DND-41 (cell line): ENCODE results near the gene FAM241A.

Experiments
- ATAC-seq: fragments of 200-7000 bp; cut with Tn5 transposase; 3 replicates; pipeline ENCODE4 v1.9.1; 2021; ENCODE audit warnings: low read depth; ENCODE audit not compliant: insufficient read depth
- DNase-seq: peaks from one replicate; pipeline ENCODE4 v3.0.0-alpha.2; 2020
- H2AFZ ChIP-seq: 2 replicates; pipeline ENCODE4 v1.6.0; 2012; ENCODE audit warnings: low read depth, low read length
- H3K27ac ChIP-seq: 2 replicates; pipeline ENCODE4 v1.5.1; 2012; ENCODE audit warnings: low read length, inconsistent platforms
- H3K27me3 ChIP-seq: fragments of 200-600 bp; sonication (generic); 2 replicates; pipeline ENCODE4 v1.6.0; 2012; ENCODE audit warnings: low read length, mild to moderate bottlenecking, inconsistent platforms; ENCODE audit not compliant: insufficient read depth, poor library complexity
- H3K36me3 ChIP-seq: 2 replicates; pipeline ENCODE4 v1.5.1; 2012; ENCODE audit warnings: low read length, inconsistent platforms; ENCODE audit not compliant: insufficient read depth
- H3K4me1 ChIP-seq: 2 replicates; pipeline ENCODE4 v1.5.1; 2012; ENCODE audit warnings: mild to moderate bottlenecking, low read length; ENCODE audit not compliant: insufficient read depth
- H3K4me2 ChIP-seq: 2 replicates; pipeline ENCODE4 v1.6.0; 2012; ENCODE audit warnings: mild to moderate bottlenecking, moderate library complexity, low read length, inconsistent platforms; ENCODE audit not compliant: insufficient read depth
- H3K4me3 ChIP-seq, 2 experiments: fragments of 200-600 bp in 1 of 2; shearing (Covaris generic) in 1 of 2; 2 replicates each; pipeline ENCODE4 v1.5.1; 2012 to 2016; ENCODE audit warnings: inconsistent platforms in 2 of 2, low read length in 2 of 2, mild to moderate bottlenecking in 2 of 2, low read depth in 1 of 2, moderate library complexity in 1 of 2
- H3K79me2 ChIP-seq: 2 replicates; pipeline ENCODE4 v1.6.0; 2012; ENCODE audit warnings: low read length, inconsistent platforms; ENCODE audit not compliant: insufficient read depth
- H3K9ac ChIP-seq: 2 replicates; pipeline ENCODE4 v1.6.0; 2012; ENCODE audit warnings: low read depth, mild to moderate bottlenecking, inconsistent platforms, low read length, moderate library complexity
- H3K9me3 ChIP-seq: 2 replicates; pipeline ENCODE4 v1.5.1; 2012; ENCODE audit warnings: low read length, moderate library complexity, mild to moderate bottlenecking, inconsistent platforms; ENCODE audit not compliant: insufficient read depth, severe bottlenecking
- H4K20me1 ChIP-seq: 2 replicates; pipeline ENCODE4 v1.6.0; 2012; ENCODE audit warnings: low read length; ENCODE audit not compliant: insufficient read depth
- CTCF ChIP-seq: IDR thresholded peaks from 2 replicates; pipeline ENCODE4 v1.5.1; 2012; ENCODE audit warnings: borderline replicate concordance, low read length, moderate library complexity, mild to moderate bottlenecking; ENCODE audit not compliant: poor library complexity, severe bottlenecking; ENCODE audit errors: extremely low read depth
- EZH2 ChIP-seq: IDR thresholded peaks from 3 replicates; pipeline ENCODE4 v1.6.1; 2012; ENCODE audit warnings: borderline replicate concordance, low read depth, mild to moderate bottlenecking, moderate library complexity, low read length, inconsistent platforms; ENCODE audit not compliant: severe bottlenecking

FAM241A gene

GRCh38 chr4:112189754-112190153 lies 44.5 kb downstream of the FAM241A start:
- no peak for DNase-seq
- H3K4me3 ChIP-seq = no peak overlapping the region
- no peak overlapping the region for H2AFZ ChIP-seq
- H4K20me1 ChIP-seq = no peaks in the 10 kb centered on the region
- no peak for ATAC-seq
- H3K79me2 ChIP-seq = no peaks in the 10 kb centered on the region
- no peak overlapping the region for H3K27ac ChIP-seq
- H3K9ac ChIP-seq = no peak overlapping the region
- no peak for TF ChIP-seq CTCF
- no peak for TF ChIP-seq EZH2
- H3K9me3 ChIP-seq = no peaks in the 10 kb centered on the region
- H3K36me3 ChIP-seq = no peaks in the 10 kb centered on the region
- no peaks in the 10 kb centered on the region for H3K4me1 ChIP-seq
- H3K27me3 ChIP-seq = no peaks in the 10 kb centered on the region
- no peak overlapping the region for H3K4me2 ChIP-seq

- Histone ChIP-seq H4K20me1 (no peaks in the 10 kb centered on the region), H3K9me3 (no peaks in the 10 kb centered on the region), H3K27me3 (no peaks in the 10 kb centered on the region), H3K4me2 (no peak overlapping the region), H3K36me3 (no peaks in the 10 kb centered on the region), H3K79me2 (no peaks in the 10 kb centered on the region), H3K4me3 (no peak overlapping the region), H2AFZ (no peak overlapping the region), H3K27ac (no peak overlapping the region), H3K4me1 (no peaks in the 10 kb centered on the region), H3K9ac (no peak overlapping the region)
- TF ChIP-seq EZH2 = no peak
- TF ChIP-seq CTCF = no peak
- DNase-seq (no peak), ATAC-seq (no peak)
These were observed 45.4 kb downstream of the FAM241A start for GRCh38 chr4:112190684-112191083.

GRCh38 chr4:112196461-112196860 lies 51.2 kb downstream of the FAM241A start:
- Histone ChIP-seq H4K20me1 (no peaks in the 10 kb centered on the region), H3K4me1 (no peaks in the 10 kb centered on the region), H3K27ac (no peak overlapping the region), H3K27me3 (no peaks in the 10 kb centered on the region), H3K9ac (no peak overlapping the region), H3K36me3 (no peaks in the 10 kb centered on the region), H3K4me3 (no peak overlapping the region), H3K4me2 (no peak overlapping the region), H2AFZ (no peak overlapping the region), H3K79me2 (no peaks in the 10 kb centered on the region), H3K9me3 (no peaks in the 10 kb centered on the region)
- ATAC-seq (no peak), DNase-seq (no peak)
- TF ChIP-seq EZH2 (no peak), CTCF (no peak)

- Histone ChIP-seq H2AFZ (no peak overlapping the region), H3K27ac (no peak overlapping the region), H3K9ac (no peak overlapping the region), H3K4me2 (no peak overlapping the region), H3K4me3 (no peak overlapping the region), H4K20me1 (no peaks in the 10 kb centered on the region), H3K9me3 (no peaks in the 10 kb centered on the region), H3K36me3 (no peaks in the 10 kb centered on the region), H3K79me2 (no peaks in the 10 kb centered on the region), H3K27me3 (no peaks in the 10 kb centered on the region), H3K4me1 (no peaks in the 10 kb centered on the region)
- ATAC-seq = no peak
- TF ChIP-seq CTCF = no peak
- TF ChIP-seq EZH2 = no peak
- DNase-seq = no peak
These were observed 53.8 kb downstream of the FAM241A start for GRCh38 chr4:112199041-112199440.
